ENCODE data around the gene GUCA2A. TPM values are rescaled to one million over a fixed set of nuclear protein-coding genes. Genes with fewer than 3 reads are reported as not detected.
A peak's percentile ranks its signal among the peaks of the same experiment; 100 is the strongest.

GUCA2A gene
- total RNA-seq, 4 donors from 2014 or later = 3.2 to 2,017 (median 1,376) TPM

- H3K27ac ChIP-seq = no peak overlapping the region
- no peak overlapping the region for H3K4me3 ChIP-seq
- no peaks in the 10 kb centered on the region for H3K9me3 ChIP-seq
- WGBS, 2 donors (ENCODE audit: low coverage in 1 of 2) = 70 to 90% methylated on average over 3 to 4 of the region's 4 CpGs
- in situ Hi-C loops (cut with MboI; ENCODE audit: low pct_ligation_motif_present in 1 of 4, low pct_unique_long_range_greater_than_20kb in 1 of 4, low sequenced_read_pairs in 3 of 4) (no loop called here), intact Hi-C loops (cut with DNase I; ENCODE audit: low total_unique reads) (no loop called here)
- TF ChIP-seq EP300 (IDR thresholded peaks at IDR 0.05; ENCODE audit: low read depth) = no peak
- TF ChIP-seq POLR2A (IDR thresholded peaks at IDR 0.05) = no peak
- TF ChIP-seq POLR2AphosphoS5 (IDR thresholded peaks at IDR 0.05) = no peak
- no peak for TF ChIP-seq CTCF (IDR thresholded peaks at IDR 0.05)
- no peaks in the 10 kb centered on the region for H3K36me3 ChIP-seq
- H3K27me3 ChIP-seq = no peaks in the 10 kb centered on the region
- DNase-seq = no peak
- peaks cover 0 to 6% (median 0%) of the 10 kb centered on the region in 4 donors for H3K4me1 ChIP-seq
Observed at GRCh38 chr1:42179900-42180329, 15.4 kb upstream of the GUCA2A start.

GRCh38 chr1:42179275-42179674, 14.7 kb upstream of the GUCA2A start:
- Histone ChIP-seq H3K4me1 (peaks cover 0 to 6% (median 0%) of the 10 kb centered on the region in 4 donors), H3K36me3 (no peaks in the 10 kb centered on the region), H3K9me3 (no peaks in the 10 kb centered on the region), H3K4me3 (no peak overlapping the region), H3K27me3 (no peaks in the 10 kb centered on the region), H3K27ac (no peak overlapping the region)
- WGBS, 2 donors (ENCODE audit: low coverage in 1 of 2) = 47 to 55% methylated on average over 2 of the region's 2 CpGs
- TF ChIP-seq POLR2AphosphoS5 (IDR thresholded peaks at IDR 0.05) = peak in 1 of 3 donors; percentile 31
- TF ChIP-seq CTCF (IDR thresholded peaks at IDR 0.05) = no peak
- in situ Hi-C loops (cut with MboI; ENCODE audit: low pct_ligation_motif_present in 1 of 4, low pct_unique_long_range_greater_than_20kb in 1 of 4, low sequenced_read_pairs in 3 of 4) (no loop called here), intact Hi-C loops (cut with DNase I; ENCODE audit: low total_unique reads) (no loop called here)
- no peak for DNase-seq

- WGBS, 2 donors (ENCODE audit: low coverage in 1 of 2) = 77 to 81% methylated on average over 3 of the region's 3 CpGs
- Histone ChIP-seq H3K4me1 (peaks cover 0 to 12% (median 4%) of the 10 kb centered on the region in 4 donors), H3K4me3 (no peak overlapping the region), H3K27ac (no peak overlapping the region), H3K27me3 (no peaks in the 10 kb centered on the region), H3K9me3 (no peaks in the 10 kb centered on the region), H3K36me3 (no peaks in the 10 kb centered on the region)
- TF ChIP-seq POLR2AphosphoS5 (IDR thresholded peaks at IDR 0.05) = no peak
- no peak for TF ChIP-seq EP300 (IDR thresholded peaks at IDR 0.05; ENCODE audit: low read depth)
- TF ChIP-seq POLR2A (IDR thresholded peaks at IDR 0.05) = no peak
- no peak for TF ChIP-seq CTCF (IDR thresholded peaks at IDR 0.05)
- intact Hi-C loops (cut with DNase I; ENCODE audit: low total_unique reads) = no loop called here
- in situ Hi-C loops (cut with MboI; ENCODE audit: low pct_ligation_motif_present in 1 of 4, low pct_unique_long_range_greater_than_20kb in 1 of 4, low sequenced_read_pairs in 3 of 4) = no loop called here
- no peak for DNase-seq
Observed at GRCh38 chr1:42178249-42178648, 13.7 kb upstream of the GUCA2A start.

GRCh38 chr1:42177541-42177981, 13.0 kb upstream of the GUCA2A start:
- no peak overlapping the region for H3K27ac ChIP-seq
- H3K4me1 ChIP-seq = peaks cover 4 to 18% (median 11%) of the 10 kb centered on the region in 4 donors
- H3K9me3 ChIP-seq = no peaks in the 10 kb centered on the region
- no peaks in the 10 kb centered on the region for H3K36me3 ChIP-seq
- DNase-seq = no peak
- WGBS, 2 donors (ENCODE audit: low coverage in 1 of 2) = 58% methylated on average over 6 of the region's 6 CpGs; no CpG with 5 or more reads in 1 of the 2 donors
- no peak overlapping the region for H3K4me3 ChIP-seq
- no peaks in the 10 kb centered on the region for H3K27me3 ChIP-seq
- no peak for TF ChIP-seq CTCF (IDR thresholded peaks at IDR 0.05)
- TF ChIP-seq POLR2A (IDR thresholded peaks at IDR 0.05) = no peak
- no peak for TF ChIP-seq EP300 (IDR thresholded peaks at IDR 0.05; ENCODE audit: low read depth)
- TF ChIP-seq POLR2AphosphoS5 (IDR thresholded peaks at IDR 0.05) = no peak
- intact Hi-C loops (cut with DNase I; ENCODE audit: low total_unique reads) = no loop called here
- in situ Hi-C loops (cut with MboI; ENCODE audit: low pct_ligation_motif_present in 1 of 4, low pct_unique_long_range_greater_than_20kb in 1 of 4, low sequenced_read_pairs in 3 of 4) = no loop called here

All from transverse colon (tissue), 4 donors.